ENCODE results near the gene INHBC. TPM values are rescaled to one million over a fixed set of nuclear protein-coding genes. Genes with fewer than 3 reads are reported as not detected.
"Not testable (repeated sequence)": the region's sequence is repeated elsewhere in the genome, so short reads cannot be mapped to it uniquely, and the experiment has no call there.

The INHBC gene
- total RNA-seq, 2 experiments from 2014 or later: 0.20 to 0.33 TPM

DNA sequence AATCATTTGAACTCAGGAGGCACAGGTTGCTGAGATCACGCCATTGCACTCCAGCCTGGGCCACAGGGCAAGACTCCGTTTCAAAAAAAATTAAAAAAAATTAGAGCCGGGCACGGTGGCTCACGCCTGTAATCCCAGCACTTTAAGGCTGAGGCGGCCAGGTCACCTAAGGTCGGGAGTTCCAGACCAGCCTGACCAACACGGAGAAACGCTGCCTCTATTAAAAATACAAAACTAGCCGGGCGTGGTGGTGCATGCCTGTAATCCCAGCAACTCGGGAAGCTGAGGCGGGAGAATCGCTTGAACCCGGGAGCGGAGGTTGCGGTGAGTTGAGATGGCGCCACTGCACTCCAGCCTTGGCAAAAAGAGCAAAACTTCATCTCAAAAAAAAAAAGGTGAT, 39.5 kb upstream of the INHBC start:
- H3K9me3 ChIP-seq (ENCODE audit: control insufficient read depth in 1 of 2, insufficient read depth in 1 of 2, low read length in 2 of 2): no peaks in the 10 kb centered on the region

DNA sequence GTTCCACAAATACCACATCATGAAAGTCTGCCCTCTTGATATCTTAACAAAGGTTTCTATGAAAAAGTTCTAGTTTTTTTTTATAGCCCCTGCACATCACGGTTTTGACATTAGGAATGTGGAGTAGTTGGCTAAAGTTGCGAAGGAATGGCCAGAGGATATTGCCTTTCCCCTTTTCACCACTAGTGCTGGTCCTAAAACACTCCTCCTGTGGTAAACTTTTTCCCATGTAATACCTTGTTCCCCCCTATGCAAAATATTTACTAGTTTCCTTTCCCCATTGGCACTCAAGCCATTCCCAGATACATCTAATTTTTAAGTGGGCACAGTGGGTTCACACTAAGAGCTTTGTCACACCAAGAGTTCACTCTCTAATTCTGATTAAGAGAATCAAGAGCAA, 37.1 kb upstream of the INHBC start:
- Mint-ChIP-seq H3K9me3 (no peaks in the 10 kb centered on the region), H3K27ac (no peak overlapping the region), H3K27me3 (no peaks in the 10 kb centered on the region), H3K36me3 (ENCODE audit: low read depth) (peaks cover 42% of the 10 kb centered on the region), H3K4me1 (ENCODE audit: low read depth) (peaks cover 10% of the 10 kb centered on the region), H3K4me3 (no peak overlapping the region)
- peaks cover 19% of the 10 kb centered on the region for H3K36me3 ChIP-seq (ENCODE audit: insufficient read depth, low read length)
- intact Hi-C loops (cut with DNase I, micrococcal nuclease): no loop called here
- CTCF ChIA-PET: no interaction called here
- H3K27me3 ChIP-seq (ENCODE audit: control insufficient read depth in 1 of 2, insufficient read depth in 2 of 2, low read length in 2 of 2): no peaks in the 10 kb centered on the region
- ATAC-seq (ENCODE audit: poor library complexity) (no peak), DNase-seq (no peak)
- no peak overlapping the region for H3K4me3 ChIP-seq (ENCODE audit: low read length)
- H3K9me3 ChIP-seq (ENCODE audit: control insufficient read depth in 1 of 2, insufficient read depth in 1 of 2, low read length in 2 of 2): no peaks in the 10 kb centered on the region
- TF ChIP-seq CTCF (IDR thresholded peaks at IDR 0.05): no peak
- no peaks in the 10 kb centered on the region for H3K4me1 ChIP-seq (ENCODE audit: insufficient read depth, low read length)
- H3K27ac ChIP-seq (ENCODE audit: low read depth in 1 of 2, low read length in 2 of 2): no peak overlapping the region
- POLR2A ChIA-PET: interaction anchor here (0.6 kb wide), 1 partner anchor 1107 kb away, joined by 3 read pairs; no protein-coding TSS in a partner anchor

More for the DNA sequence above, 39.5 kb upstream of the INHBC start:
- H3K27me3 ChIP-seq (ENCODE audit: control insufficient read depth in 1 of 2, insufficient read depth in 2 of 2, low read length in 2 of 2): no peaks in the 10 kb centered on the region
- no peak overlapping the region for H3K27ac ChIP-seq (ENCODE audit: low read depth in 1 of 2, low read length in 2 of 2)
- H3K4me1 ChIP-seq (ENCODE audit: insufficient read depth, low read length): no peaks in the 10 kb centered on the region
- Mint-ChIP-seq H3K27ac (no peak overlapping the region), H3K27me3 (no peaks in the 10 kb centered on the region), H3K36me3 (ENCODE audit: low read depth) (peaks cover 61% of the 10 kb centered on the region), H3K4me1 (ENCODE audit: low read depth) (peaks cover 14% of the 10 kb centered on the region), H3K9me3 (no peaks in the 10 kb centered on the region), H3K4me3 (no peak overlapping the region)
- ChIA-PET POLR2A (no interaction called here), CTCF (no interaction called here)
- DNase-seq (no peak), ATAC-seq (ENCODE audit: poor library complexity) (no peak)
- intact Hi-C loops (cut with DNase I, micrococcal nuclease): no loop called here
- no peak for TF ChIP-seq CTCF (IDR thresholded peaks at IDR 0.05)
- peaks cover 23% of the 10 kb centered on the region for H3K36me3 ChIP-seq (ENCODE audit: insufficient read depth, low read length)
- H3K4me3 ChIP-seq (ENCODE audit: low read length): no peak overlapping the region

- intact Hi-C loops (cut with DNase I, micrococcal nuclease); H3K27ac ChIP-seq (ENCODE audit: low read depth in 1 of 2, low read length in 2 of 2); CTCF ChIA-PET; H3K9me3 ChIP-seq (ENCODE audit: control insufficient read depth in 1 of 2, insufficient read depth in 1 of 2, low read length in 2 of 2); H3K4me3 Mint-ChIP-seq; POLR2A ChIA-PET; H3K36me3 ChIP-seq (ENCODE audit: insufficient read depth, low read length); H3K27me3 Mint-ChIP-seq; H3K4me1 ChIP-seq (ENCODE audit: insufficient read depth, low read length); H3K9me3 Mint-ChIP-seq; H3K4me1 Mint-ChIP-seq (ENCODE audit: low read depth); ATAC-seq (ENCODE audit: poor library complexity); H3K27ac Mint-ChIP-seq; H3K4me3 ChIP-seq (ENCODE audit: low read length); H3K27me3 ChIP-seq (ENCODE audit: control insufficient read depth in 1 of 2, insufficient read depth in 2 of 2, low read length in 2 of 2); DNase-seq: not testable (repeated sequence)
- peaks cover 23% of the 10 kb centered on the region for H3K36me3 Mint-ChIP-seq (ENCODE audit: low read depth)
Measured at GRCh38 chr12:57399718-57400463, 34.7 kb upstream of the INHBC start.

- no peak for TF ChIP-seq CTCF (IDR thresholded peaks at IDR 0.05)
- H3K27ac Mint-ChIP-seq: peak overlapping the region; percentile 27
- H3K4me3 Mint-ChIP-seq: no peak overlapping the region
- Histone ChIP-seq H3K4me3 (ENCODE audit: low read length) (no peak overlapping the region), H3K36me3 (ENCODE audit: insufficient read depth, low read length) (no peaks in the 10 kb centered on the region), H3K9me3 (ENCODE audit: control insufficient read depth in 1 of 2, insufficient read depth in 1 of 2, low read length in 2 of 2) (no peaks in the 10 kb centered on the region), H3K27ac (ENCODE audit: low read depth in 1 of 2, low read length in 2 of 2) (no peak overlapping the region), H3K27me3 (ENCODE audit: control insufficient read depth in 1 of 2, insufficient read depth in 2 of 2, low read length in 2 of 2) (no peaks in the 10 kb centered on the region), H3K4me1 (ENCODE audit: insufficient read depth, low read length) (no peaks in the 10 kb centered on the region)
- peaks cover 11% of the 10 kb centered on the region for H3K36me3 Mint-ChIP-seq (ENCODE audit: low read depth)
- peaks cover 15% of the 10 kb centered on the region for H3K4me1 Mint-ChIP-seq (ENCODE audit: low read depth)
- no peaks in the 10 kb centered on the region for H3K9me3 Mint-ChIP-seq
- ChIA-PET POLR2A (no interaction called here), CTCF (no interaction called here)
- intact Hi-C loops (cut with DNase I, micrococcal nuclease): no loop called here
- no peak for DNase-seq
- ATAC-seq (ENCODE audit: poor library complexity): no peak
- H3K27me3 Mint-ChIP-seq: no peaks in the 10 kb centered on the region
Measured at GRCh38 chr12:57401165-57401564, 33.4 kb upstream of the INHBC start.

DNA sequence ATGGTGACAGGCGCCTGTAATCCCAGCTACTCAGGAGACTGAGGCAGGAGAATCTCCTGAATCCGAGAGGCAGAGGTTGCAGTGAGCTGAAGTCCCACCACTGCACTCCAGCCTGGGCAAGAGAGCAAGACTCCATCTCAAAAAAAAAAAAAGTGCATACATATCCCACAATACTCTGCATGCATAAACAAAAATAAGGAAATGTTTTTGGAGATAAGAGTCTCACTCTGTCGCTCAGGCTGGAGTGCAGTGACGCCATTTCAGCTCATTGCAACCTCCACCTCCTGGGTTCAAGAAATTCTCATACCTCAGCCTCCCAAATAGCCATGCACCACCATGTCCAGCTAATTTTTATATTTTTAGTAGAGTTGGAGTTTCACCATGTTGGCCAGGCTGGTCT, 32.4 kb upstream of the INHBC start:
- H3K36me3 ChIP-seq (ENCODE audit: insufficient read depth, low read length); ATAC-seq (ENCODE audit: poor library complexity); intact Hi-C loops (cut with DNase I, micrococcal nuclease); H3K4me3 ChIP-seq (ENCODE audit: low read length); H3K9me3 Mint-ChIP-seq; DNase-seq; POLR2A ChIA-PET; H3K27ac ChIP-seq (ENCODE audit: low read depth in 1 of 2, low read length in 2 of 2); CTCF ChIA-PET; H3K4me3 Mint-ChIP-seq; H3K27me3 ChIP-seq (ENCODE audit: control insufficient read depth in 1 of 2, insufficient read depth in 2 of 2, low read length in 2 of 2); H3K27ac Mint-ChIP-seq; H3K27me3 Mint-ChIP-seq; H3K4me1 ChIP-seq (ENCODE audit: insufficient read depth, low read length); H3K9me3 ChIP-seq (ENCODE audit: control insufficient read depth in 1 of 2, insufficient read depth in 1 of 2, low read length in 2 of 2): not testable (repeated sequence)
- peaks cover 12% of the 10 kb centered on the region for H3K36me3 Mint-ChIP-seq (ENCODE audit: low read depth)
- peaks cover 20% of the 10 kb centered on the region for H3K4me1 Mint-ChIP-seq (ENCODE audit: low read depth)
